Measurements from ENCODE around the gene ALK. TPM values are rescaled to one million over a fixed set of nuclear protein-coding genes. Genes with fewer than 3 reads are reported as not detected.

Gene ALK
- total RNA-seq, 4 donors from 2014 or later: 0.06 to 4.1 TPM; not detected in 2

DNA sequence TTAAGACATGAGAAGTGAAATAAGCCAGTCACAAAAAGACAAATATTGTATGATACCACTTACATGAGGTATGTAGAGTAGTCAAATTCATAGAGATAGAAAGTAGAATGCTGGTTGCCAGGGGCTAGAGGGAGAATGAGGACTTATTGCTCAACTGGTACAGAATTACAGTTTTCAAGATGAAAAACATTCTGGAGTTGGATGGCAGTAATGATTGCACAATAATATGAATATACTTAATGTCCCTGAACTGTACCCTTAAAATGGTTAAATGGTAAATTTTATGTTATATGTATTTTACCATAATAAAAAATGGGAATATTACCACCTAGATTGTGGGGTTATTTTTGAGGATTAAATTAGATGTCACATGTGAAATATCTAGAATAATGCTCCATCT is 465.0 kb downstream of the ALK start:
- Histone ChIP-seq H3K27ac (no peak overlapping the region), H3K9me3 (no peaks in the 10 kb centered on the region), H3K36me3 (no peaks in the 10 kb centered on the region), H3K4me3 (no peak overlapping the region), H3K27me3 (no peaks in the 10 kb centered on the region), H3K4me1 (no peaks in the 10 kb centered on the region)
- intact Hi-C loops (cut with DNase I; ENCODE audit: low total_unique reads): no loop called here
- no peak for DNase-seq
- TF ChIP-seq CTCF (IDR thresholded peaks at IDR 0.05) (no peak), POLR2A (IDR thresholded peaks at IDR 0.05) (no peak)

- no peak for DNase-seq
- Histone ChIP-seq H3K4me1 (no peaks in the 10 kb centered on the region), H3K27me3 (no peaks in the 10 kb centered on the region), H3K4me3 (no peak overlapping the region), H3K27ac (no peak overlapping the region), H3K36me3 (no peaks in the 10 kb centered on the region), H3K9me3 (no peaks in the 10 kb centered on the region)
- intact Hi-C loops (cut with DNase I; ENCODE audit: low total_unique reads): no loop called here
- TF ChIP-seq POLR2A (IDR thresholded peaks at IDR 0.05) (no peak), CTCF (IDR thresholded peaks at IDR 0.05) (no peak)
Measured at GRCh38 chr2:29455200-29455860, 466.1 kb downstream of the ALK start.

DNA sequence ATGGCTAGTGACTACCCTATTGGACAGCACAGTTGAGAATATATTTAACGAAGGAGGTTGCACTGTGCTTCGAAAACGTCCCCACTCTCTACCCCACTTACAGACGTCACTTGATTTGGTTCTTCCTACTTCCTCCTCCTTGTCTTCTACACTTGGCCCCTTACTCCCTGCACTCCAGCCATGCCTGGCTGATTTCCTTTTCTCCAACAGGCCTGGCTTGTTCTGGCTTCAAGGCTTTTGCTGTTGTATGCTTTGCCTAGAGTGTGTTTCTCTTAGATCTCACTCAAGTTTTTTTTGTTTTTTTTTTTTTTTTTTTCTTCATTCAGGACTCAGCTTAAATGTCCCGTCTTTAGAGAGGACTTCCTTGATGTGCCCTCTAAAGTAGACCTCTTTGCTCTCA is 469.4 kb downstream of the ALK start:
- Histone ChIP-seq H3K9me3 (no peaks in the 10 kb centered on the region), H3K27ac (no peak overlapping the region), H3K4me3 (no peak overlapping the region), H3K4me1 (no peaks in the 10 kb centered on the region), H3K27me3 (no peaks in the 10 kb centered on the region), H3K36me3 (no peaks in the 10 kb centered on the region)
- no peak for TF ChIP-seq POLR2A (IDR thresholded peaks at IDR 0.05)
- TF ChIP-seq CTCF (IDR thresholded peaks at IDR 0.05): no peak
- DNase-seq: no peak
- intact Hi-C loops (cut with DNase I; ENCODE audit: low total_unique reads): no loop called here

DNA sequence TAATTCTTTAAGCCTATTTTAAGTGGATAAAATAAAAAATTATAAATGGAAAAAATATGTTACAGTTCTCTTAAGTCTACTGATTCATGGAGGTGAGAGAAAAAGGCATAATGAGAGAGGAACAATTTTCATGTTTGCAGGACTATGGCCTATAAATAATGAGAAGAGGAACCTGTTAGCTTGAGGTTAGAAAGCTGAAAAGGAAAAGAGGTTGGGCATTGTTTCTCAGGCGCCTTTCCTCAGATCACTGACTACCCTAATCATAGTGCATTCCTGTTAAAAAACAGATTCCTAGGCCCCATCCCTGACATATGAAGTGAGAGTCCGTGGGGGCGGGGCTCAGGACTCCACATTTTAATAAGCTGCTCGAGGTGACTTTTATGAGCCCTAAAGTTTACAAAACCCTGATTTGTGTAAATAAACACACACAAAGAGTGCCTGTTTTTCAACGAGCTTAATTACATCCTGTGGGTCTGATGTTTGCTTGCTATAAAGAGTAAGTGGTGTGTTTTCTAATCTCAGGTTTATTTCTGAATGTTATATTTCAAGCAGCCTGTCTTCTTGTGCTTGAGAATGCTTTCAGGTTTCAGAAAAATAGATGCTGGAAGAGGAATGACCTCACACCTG is 470.7 kb downstream of the ALK start:
- Histone ChIP-seq H3K4me1 (no peaks in the 10 kb centered on the region), H3K9me3 (no peaks in the 10 kb centered on the region), H3K27me3 (no peaks in the 10 kb centered on the region), H3K36me3 (no peaks in the 10 kb centered on the region), H3K27ac (no peak overlapping the region), H3K4me3 (no peak overlapping the region)
- intact Hi-C loops (cut with DNase I; ENCODE audit: low total_unique reads): no loop called here
- no peak for TF ChIP-seq CTCF (IDR thresholded peaks at IDR 0.05)
- no peak for TF ChIP-seq POLR2A (IDR thresholded peaks at IDR 0.05)
- no peak for DNase-seq

GRCh38 chr2:29449499-29449898 is 471.9 kb downstream of the ALK start:
- intact Hi-C loops (cut with DNase I; ENCODE audit: low total_unique reads): no loop called here
- H3K4me3 ChIP-seq: no peak overlapping the region
- H3K27me3 ChIP-seq: no peaks in the 10 kb centered on the region
- no peaks in the 10 kb centered on the region for H3K36me3 ChIP-seq
- no peak for DNase-seq
- no peak for TF ChIP-seq CTCF (IDR thresholded peaks at IDR 0.05)
- TF ChIP-seq POLR2A (IDR thresholded peaks at IDR 0.05): no peak
- no peaks in the 10 kb centered on the region for H3K9me3 ChIP-seq
- no peak overlapping the region for H3K27ac ChIP-seq
- H3K4me1 ChIP-seq: no peaks in the 10 kb centered on the region
